ENCODE data around the gene QSOX1. TPM values are rescaled to one million over a fixed set of nuclear protein-coding genes. Genes with fewer than 3 reads are reported as not detected.

QSOX1 gene
- total RNA-seq, 4 donors from 2014 or later = 104 to 138 (median 107) TPM

- 85% methylated on average over 11 of the region's 11 CpGs for WGBS
- Histone ChIP-seq H3K4me1 (peaks cover 0 to 15% (median 2%) of the 10 kb centered on the region in 4 donors), H3K36me3 (no peaks in the 10 kb centered on the region), H3K4me3 (no peak overlapping the region), H3K9me3 (no peaks in the 10 kb centered on the region), H3K27ac (replicated peaks in 1 of 4) (no peak overlapping the region), H3K27me3 (peaks cover 0 to 26% (median 2%) of the 10 kb centered on the region in 4 donors)
- TF ChIP-seq CTCF (IDR thresholded peaks at IDR 0.05) (no peak), POLR2A (IDR thresholded peaks at IDR 0.05; ENCODE audit: low read depth) (no peak), EP300 (IDR thresholded peaks at IDR 0.05) (no peak), POLR2AphosphoS5 (IDR thresholded peaks at IDR 0.05) (no peak)
- intact Hi-C loops (cut with DNase I) = no loop called here
- DNase-seq (ENCODE audit: extremely low spot score) = no peak
Measured at GRCh38 chr1:180219776-180220175, 65.1 kb downstream of the QSOX1 start.

GRCh38 chr1:180221462-180221861 is 66.8 kb downstream of the QSOX1 start:
- H3K4me1 ChIP-seq = peaks cover 0 to 11% (median 2%) of the 10 kb centered on the region in 4 donors
- no peak overlapping the region for H3K4me3 ChIP-seq
- peaks cover 0 to 43% (median 11%) of the 10 kb centered on the region in 4 donors for H3K27me3 ChIP-seq
- DNase-seq (ENCODE audit: extremely low spot score) = no peak
- no peaks in the 10 kb centered on the region for H3K36me3 ChIP-seq
- H3K27ac ChIP-seq (replicated peaks in 1 of 4) = no peak overlapping the region
- TF ChIP-seq POLR2A (IDR thresholded peaks at IDR 0.05; ENCODE audit: low read depth) = no peak
- no peak for TF ChIP-seq POLR2AphosphoS5 (IDR thresholded peaks at IDR 0.05)
- WGBS = 71% methylated on average over 6 of the region's 6 CpGs
- intact Hi-C loops (cut with DNase I) = no loop called here
- H3K9me3 ChIP-seq = no peaks in the 10 kb centered on the region

- Histone ChIP-seq H3K27me3 (peaks cover 10 to 78% (median 42%) of the 10 kb centered on the region in 4 donors), H3K36me3 (no peaks in the 10 kb centered on the region), H3K4me1 (peaks cover 10 to 26% (median 17%) of the 10 kb centered on the region in 4 donors), H3K4me3 (no peak overlapping the region), H3K27ac (replicated peaks in 1 of 4) (no peak overlapping the region), H3K9me3 (no peaks in the 10 kb centered on the region)
- WGBS = 44% methylated on average over 5 of the region's 5 CpGs
- intact Hi-C loops (cut with DNase I) = no loop called here
- no peak for DNase-seq (ENCODE audit: extremely low spot score)
- TF ChIP-seq CTCF (IDR thresholded peaks at IDR 0.05) (no peak), EP300 (IDR thresholded peaks at IDR 0.05) (no peak), POLR2AphosphoS5 (IDR thresholded peaks at IDR 0.05) (no peak), POLR2A (IDR thresholded peaks at IDR 0.05; ENCODE audit: low read depth) (no peak)
Measured at GRCh38 chr1:180224902-180225301, 70.2 kb downstream of the QSOX1 start.

- no peaks in the 10 kb centered on the region for H3K36me3 ChIP-seq
- H3K4me3 ChIP-seq = no peak overlapping the region
- H3K4me1 ChIP-seq = peaks cover 14 to 31% (median 22%) of the 10 kb centered on the region in 4 donors
- intact Hi-C loops (cut with DNase I) = no loop called here
- 78% methylated on average over 2 of the region's 2 CpGs for WGBS
- no peaks in the 10 kb centered on the region for H3K9me3 ChIP-seq
- TF ChIP-seq CTCF (IDR thresholded peaks at IDR 0.05) = no peak
- TF ChIP-seq EP300 (IDR thresholded peaks at IDR 0.05) = no peak
- TF ChIP-seq POLR2A (IDR thresholded peaks at IDR 0.05; ENCODE audit: low read depth) = no peak
- TF ChIP-seq POLR2AphosphoS5 (IDR thresholded peaks at IDR 0.05) = no peak
- H3K27ac ChIP-seq (replicated peaks in 1 of 4) = no peak overlapping the region
- peaks cover 10 to 83% (median 44%) of the 10 kb centered on the region in 4 donors for H3K27me3 ChIP-seq
- no peak for DNase-seq (ENCODE audit: extremely low spot score)
Measured at GRCh38 chr1:180225403-180225802, 70.7 kb downstream of the QSOX1 start.

- TF ChIP-seq CTCF (IDR thresholded peaks at IDR 0.05) = no peak
- TF ChIP-seq POLR2A (IDR thresholded peaks at IDR 0.05; ENCODE audit: low read depth) = no peak
- TF ChIP-seq EP300 (IDR thresholded peaks at IDR 0.05) = no peak
- no peak for TF ChIP-seq POLR2AphosphoS5 (IDR thresholded peaks at IDR 0.05)
- no peaks in the 10 kb centered on the region for H3K36me3 ChIP-seq
- H3K9me3 ChIP-seq = no peaks in the 10 kb centered on the region
- H3K27me3 ChIP-seq = peaks cover 10 to 97% (median 66%) of the 10 kb centered on the region in 4 donors
- no peak for DNase-seq (ENCODE audit: extremely low spot score)
- H3K27ac ChIP-seq (replicated peaks in 1 of 4) = no peak overlapping the region
- intact Hi-C loops (cut with DNase I) = no loop called here
- peaks cover 33 to 52% (median 41%) of the 10 kb centered on the region in 4 donors for H3K4me1 ChIP-seq
- H3K4me3 ChIP-seq = no peak overlapping the region
- 26% methylated on average over 17 of the region's 17 CpGs for WGBS
Measured at GRCh38 chr1:180227861-180228647, 73.4 kb downstream of the QSOX1 start.

Measured in esophagus muscularis mucosa (tissue), 4 donors.